GM18951 (cell line): ENCODE data around the gene ABHD16A.
"Not testable (repeated sequence)": the region's sequence is repeated elsewhere in the genome, so short reads cannot be mapped to it uniquely, and the experiment has no call there.

Experiments
- POLR2A ChIP-seq: IDR thresholded peaks from 4 replicates; pipeline ENCODE4 v1.6.1; 2011; ENCODE audit warnings: mild to moderate bottlenecking; ENCODE audit not compliant: insufficient read length, insufficient read depth; ENCODE audit errors: extremely low read depth
- in situ Hi-C: fragments of 300-500 bp; cut with MboI; formaldehyde crosslinking; loops from one replicate; pipeline ENCODE4 v1.12.0; 2022; ENCODE audit warnings: low sequenced_read_pairs, mixed read lengths, inconsistent platforms; ENCODE audit not compliant: unreplicated experiment

Gene ABHD16A

GRCh38 chr6:31713991-31714684, 11.0 kb upstream of the ABHD16A start:
- TF ChIP-seq POLR2A, result no peak

DNA sequence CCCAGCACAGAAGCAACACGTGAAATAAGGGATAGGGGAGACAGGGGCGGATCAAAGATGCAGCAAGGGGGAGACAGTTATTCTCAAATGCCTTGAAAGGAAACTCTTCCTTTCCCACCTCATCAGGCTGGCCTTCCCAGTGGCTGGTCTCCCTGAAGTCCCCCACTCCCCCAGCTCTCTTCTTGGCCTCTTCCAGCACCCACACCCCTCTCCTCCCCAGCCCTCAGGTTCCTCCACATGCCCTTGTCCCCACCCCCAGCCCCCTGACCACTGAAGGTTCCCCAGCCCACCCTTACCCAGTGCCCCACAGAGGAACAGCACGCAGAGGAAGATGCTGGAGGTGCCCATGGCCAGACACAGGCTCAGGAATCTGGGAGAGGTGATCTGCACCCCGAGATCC, 10.3 kb upstream of the ABHD16A start:
- in situ Hi-C loops, result no loop called here

More at GRCh38 chr6:31713991-31714684, 11.0 kb upstream of the ABHD16A start:
- in situ Hi-C loops, result no loop called here

GRCh38 chr6:31712296-31712695, 9.2 kb upstream of the ABHD16A start:
- in situ Hi-C loops, result no loop called here
- TF ChIP-seq POLR2A, result no peak

More for the DNA sequence above, 10.3 kb upstream of the ABHD16A start:
- no peak for TF ChIP-seq POLR2A

- TF ChIP-seq POLR2A, result no peak
- in situ Hi-C loops, result no loop called here
These were observed 8.1 kb upstream of the ABHD16A start for GRCh38 chr6:31711233-31711632.

GRCh38 chr6:31710523-31711219, 7.5 kb upstream of the ABHD16A start:
- in situ Hi-C loops, result no loop called here
- no peak for TF ChIP-seq POLR2A

GRCh38 chr6:31709157-31709556, 6.0 kb upstream of the ABHD16A start:
- in situ Hi-C loops, result not testable (repeated sequence)

DNA sequence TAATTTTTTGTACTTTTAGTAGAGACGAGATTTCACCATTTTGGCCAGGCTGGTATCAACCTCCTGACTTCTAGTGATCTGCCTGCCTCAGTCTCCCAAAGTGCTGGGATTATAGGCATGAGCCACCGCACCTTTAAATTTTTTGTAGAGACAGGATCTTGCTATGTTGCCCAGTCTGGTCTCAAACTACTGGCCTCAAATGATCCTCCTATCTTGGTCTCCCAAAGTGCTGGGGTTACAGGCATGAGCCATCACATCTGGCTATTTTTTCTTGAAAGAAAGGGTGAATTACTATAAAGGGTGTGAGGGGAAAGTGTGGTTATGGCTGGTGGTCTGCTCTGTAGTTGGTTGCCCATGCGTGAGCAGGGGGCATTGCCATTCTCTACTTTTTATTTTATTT, 5.1 kb upstream of the ABHD16A start:
- TF ChIP-seq POLR2A, result no peak
- in situ Hi-C loops, result no loop called here

GRCh38 chr6:31707701-31708100, 4.6 kb upstream of the ABHD16A start:
- TF ChIP-seq POLR2A, result no peak
- in situ Hi-C loops, result no loop called here

- TF ChIP-seq POLR2A, result no peak
- in situ Hi-C loops, result no loop called here
These were observed 3.5 kb upstream of the ABHD16A start, which contains the start of gene LY6G6F for GRCh38 chr6:31706599-31706998. LY6G6F (plus strand) TSS chr6:31706866; CDS start chr6:31706907, 41 bp downstream.

- no peak for TF ChIP-seq POLR2A
- in situ Hi-C loops, result no loop called here
These were observed 2.8 kb upstream of the ABHD16A start for GRCh38 chr6:31705931-31706330.

- in situ Hi-C loops, result no loop called here
- no peak for TF ChIP-seq POLR2A
These were observed 712 bp downstream of the ABHD16A start for GRCh38 chr6:31702405-31702818.

GRCh38 chr6:31701666-31702404, 1.3 kb downstream of the ABHD16A start:
- no peak for TF ChIP-seq POLR2A
- in situ Hi-C loops, result no loop called here

- in situ Hi-C loops, result no loop called here
- no peak for TF ChIP-seq POLR2A
These were observed 2.3 kb downstream of the ABHD16A start for GRCh38 chr6:31700740-31701401.

- in situ Hi-C loops, result no loop called here
- TF ChIP-seq POLR2A, result no peak
These were observed 5.6 kb downstream of the ABHD16A start for GRCh38 chr6:31697555-31697954.
